ENCODE measurements around the gene EIF1AD. TPM values are rescaled to one million over a fixed set of nuclear protein-coding genes. Genes with fewer than 3 reads are reported as not detected.
"Not testable (repeated sequence)": the region's sequence is repeated elsewhere in the genome, so short reads cannot be mapped to it uniquely, and the experiment has no call there.

Gene EIF1AD
- total RNA-seq, 2 donors from 2014 or later, result 37.4 to 40.1 TPM

- Mint-ChIP-seq H3K9me3 (no peaks in the 10 kb centered on the region), H3K4me3 (no peak overlapping the region), H3K27ac (no peak overlapping the region), H3K36me3 (ENCODE audit: low read depth) (no peaks in the 10 kb centered on the region), H3K27me3 (ENCODE audit: insufficient read depth) (no peaks in the 10 kb centered on the region), H3K4me1 (no peaks in the 10 kb centered on the region)
- no peak for DNase-seq
- Histone ChIP-seq H3K4me3 (ENCODE audit: low read length) (no peak overlapping the region), H3K9ac (ENCODE audit: extremely low read depth, low read length, poor library complexity, severe bottlenecking) (no peak overlapping the region), H3K27me3 (ENCODE audit: control insufficient read depth, insufficient read depth, low read length, poor library complexity, severe bottlenecking) (no peaks in the 10 kb centered on the region), H3K4me1 (ENCODE audit: control insufficient read depth, insufficient read depth, low read length) (no peaks in the 10 kb centered on the region), H3K9me3 (ENCODE audit: control insufficient read depth, low read length) (no peaks in the 10 kb centered on the region), H3K36me3 (ENCODE audit: control insufficient read depth, insufficient read depth, low read length) (no peaks in the 10 kb centered on the region), H3K27ac (ENCODE audit: low read depth, low read length) (no peak overlapping the region)
- TF ChIP-seq, protein P1, sequence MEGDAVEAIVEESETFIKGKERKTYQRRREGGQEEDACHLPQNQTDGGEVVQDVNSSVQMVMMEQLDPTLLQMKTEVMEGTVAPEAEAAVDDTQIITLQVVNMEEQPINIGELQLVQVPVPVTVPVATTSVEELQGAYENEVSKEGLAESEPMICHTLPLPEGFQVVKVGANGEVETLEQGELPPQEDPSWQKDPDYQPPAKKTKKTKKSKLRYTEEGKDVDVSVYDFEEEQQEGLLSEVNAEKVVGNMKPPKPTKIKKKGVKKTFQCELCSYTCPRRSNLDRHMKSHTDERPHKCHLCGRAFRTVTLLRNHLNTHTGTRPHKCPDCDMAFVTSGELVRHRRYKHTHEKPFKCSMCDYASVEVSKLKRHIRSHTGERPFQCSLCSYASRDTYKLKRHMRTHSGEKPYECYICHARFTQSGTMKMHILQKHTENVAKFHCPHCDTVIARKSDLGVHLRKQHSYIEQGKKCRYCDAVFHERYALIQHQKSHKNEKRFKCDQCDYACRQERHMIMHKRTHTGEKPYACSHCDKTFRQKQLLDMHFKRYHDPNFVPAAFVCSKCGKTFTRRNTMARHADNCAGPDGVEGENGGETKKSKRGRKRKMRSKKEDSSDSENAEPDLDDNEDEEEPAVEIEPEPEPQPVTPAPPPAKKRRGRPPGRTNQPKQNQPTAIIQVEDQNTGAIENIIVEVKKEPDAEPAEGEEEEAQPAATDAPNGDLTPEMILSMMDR (conservative IDR thresholded peaks at IDR 0.05), result no peak
- 90 to 95% methylated on average over 4 to 20 of the region's 20 CpGs for WGBS, 2 experiments (ENCODE audit: insufficient coverage in 1 of 2, insufficient read length in 1 of 2)
Measured at GRCh38 chr11:65953471-65953870, 48.5 kb downstream of the EIF1AD start.

DNA sequence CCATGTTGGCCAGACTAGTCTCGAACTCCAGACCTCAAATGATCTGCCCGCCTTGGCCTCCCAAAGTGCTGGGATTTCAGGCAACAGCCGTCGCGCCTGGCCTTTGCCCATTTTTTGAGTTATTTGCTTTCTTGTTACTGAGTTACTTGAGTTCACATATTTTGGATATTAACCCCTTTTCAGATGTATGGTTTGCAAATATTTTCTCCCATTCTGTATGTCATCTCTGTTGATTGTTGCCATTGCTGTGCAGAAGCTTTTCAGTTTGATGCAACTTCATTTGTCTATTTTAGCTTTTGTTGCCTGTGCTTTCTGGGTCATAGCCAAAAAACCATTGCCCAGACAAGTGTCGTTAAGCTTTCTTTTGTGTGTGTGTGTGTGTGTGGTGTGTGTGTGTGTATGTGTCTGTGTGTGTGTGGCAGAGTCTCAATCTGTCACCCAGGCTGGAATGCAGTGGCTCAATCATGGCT, 49.9 kb downstream of the EIF1AD start:
- H3K4me3 Mint-ChIP-seq, result no peak overlapping the region
- 94 to 100% methylated on average over 1 to 6 of the region's 6 CpGs for WGBS, 2 experiments (ENCODE audit: insufficient coverage in 1 of 2, insufficient read length in 1 of 2)
- H3K27ac Mint-ChIP-seq, result no peak overlapping the region
- Histone ChIP-seq H3K4me3 (ENCODE audit: low read length) (no peak overlapping the region), H3K27ac (ENCODE audit: low read depth, low read length) (no peak overlapping the region), H3K27me3 (ENCODE audit: control insufficient read depth, insufficient read depth, low read length, poor library complexity, severe bottlenecking) (no peaks in the 10 kb centered on the region), H3K36me3 (ENCODE audit: control insufficient read depth, insufficient read depth, low read length) (no peaks in the 10 kb centered on the region), H3K9ac (ENCODE audit: extremely low read depth, low read length, poor library complexity, severe bottlenecking) (no peak overlapping the region), H3K4me1 (ENCODE audit: control insufficient read depth, insufficient read depth, low read length) (no peaks in the 10 kb centered on the region), H3K9me3 (ENCODE audit: control insufficient read depth, low read length) (no peaks in the 10 kb centered on the region)
- no peaks in the 10 kb centered on the region for H3K36me3 Mint-ChIP-seq (ENCODE audit: low read depth)
- TF ChIP-seq, protein P1 (conservative IDR thresholded peaks at IDR 0.05), result no peak
- no peaks in the 10 kb centered on the region for H3K9me3 Mint-ChIP-seq
- peaks cover under 1% of the 10 kb centered on the region for H3K4me1 Mint-ChIP-seq
- DNase-seq, result no peak
- H3K27me3 Mint-ChIP-seq (ENCODE audit: insufficient read depth), result no peaks in the 10 kb centered on the region

GRCh38 chr11:65951641-65952040, 50.3 kb downstream of the EIF1AD start:
- H3K36me3 ChIP-seq (ENCODE audit: control insufficient read depth, insufficient read depth, low read length); H3K4me3 Mint-ChIP-seq; H3K4me1 Mint-ChIP-seq; H3K9me3 ChIP-seq (ENCODE audit: control insufficient read depth, low read length); DNase-seq; H3K27me3 ChIP-seq (ENCODE audit: control insufficient read depth, insufficient read depth, low read length, poor library complexity, severe bottlenecking); H3K36me3 Mint-ChIP-seq (ENCODE audit: low read depth); H3K27me3 Mint-ChIP-seq (ENCODE audit: insufficient read depth); H3K4me3 ChIP-seq (ENCODE audit: low read length); H3K4me1 ChIP-seq (ENCODE audit: control insufficient read depth, insufficient read depth, low read length); H3K9ac ChIP-seq (ENCODE audit: extremely low read depth, low read length, poor library complexity, severe bottlenecking); H3K27ac Mint-ChIP-seq; H3K9me3 Mint-ChIP-seq; H3K27ac ChIP-seq (ENCODE audit: low read depth, low read length): not testable (repeated sequence)
- 91% methylated on average over 3 of the region's 3 CpGs; no CpG with 5 or more reads in 1 of the 2 experiments for WGBS, 2 experiments (ENCODE audit: insufficient coverage in 1 of 2, insufficient read length in 1 of 2)

DNA sequence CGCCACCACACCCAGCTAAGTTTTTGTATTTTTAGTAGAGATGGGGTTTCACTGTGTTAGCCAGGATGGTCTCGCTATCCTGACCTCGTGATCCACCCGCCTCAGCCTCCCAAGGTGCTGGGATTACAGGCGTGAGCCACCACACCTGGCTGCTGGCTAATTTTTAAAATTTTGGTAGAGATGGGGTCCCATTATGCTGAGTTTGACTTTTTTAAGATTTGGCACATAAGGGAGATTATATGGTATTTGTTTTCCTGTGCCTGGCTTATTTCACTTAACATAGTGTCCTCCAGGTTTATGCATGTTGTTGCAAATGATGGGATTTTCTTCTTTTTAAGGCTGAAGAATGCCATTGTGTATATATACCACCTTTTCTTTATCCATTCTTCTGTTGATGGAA, 51.2 kb downstream of the EIF1AD start:
- not testable (repeated sequence) for H3K9me3 Mint-ChIP-seq; H3K36me3 Mint-ChIP-seq (ENCODE audit: low read depth); H3K4me3 Mint-ChIP-seq; H3K9ac ChIP-seq (ENCODE audit: extremely low read depth, low read length, poor library complexity, severe bottlenecking); H3K27me3 ChIP-seq (ENCODE audit: control insufficient read depth, insufficient read depth, low read length, poor library complexity, severe bottlenecking); H3K27ac Mint-ChIP-seq; H3K4me1 Mint-ChIP-seq; H3K36me3 ChIP-seq (ENCODE audit: control insufficient read depth, insufficient read depth, low read length); DNase-seq; H3K27ac ChIP-seq (ENCODE audit: low read depth, low read length); H3K27me3 Mint-ChIP-seq (ENCODE audit: insufficient read depth); H3K9me3 ChIP-seq (ENCODE audit: control insufficient read depth, low read length); H3K4me3 ChIP-seq (ENCODE audit: low read length); H3K4me1 ChIP-seq (ENCODE audit: control insufficient read depth, insufficient read depth, low read length)
- WGBS, 2 experiments (ENCODE audit: insufficient coverage in 1 of 2, insufficient read length in 1 of 2), result 95 to 97% methylated on average over 4 to 5 of the region's 5 CpGs
